Transverse colon (tissue), 4 donors: Measurements from ENCODE around the gene MRRF. TPM values are rescaled to one million over a fixed set of nuclear protein-coding genes. Genes with fewer than 3 reads are reported as not detected.

Experiments
- DNase-seq: peaks from one replicate; pipeline ENCODE4 v3.0.0-alpha.2; 2019
- H3K27ac ChIP-seq, 4 donors: fragments of 200-600 bp; sonication (generic); 2 replicates each; pipeline ENCODE4 v1.5.1; 2016 to 2018; ENCODE audit warnings: inconsistent platforms in 4 of 4
- H3K27me3 ChIP-seq: fragments of 200-600 bp; sonication (generic); 2 replicates; pipeline ENCODE4 v1.5.1; 2017; ENCODE audit warnings: inconsistent platforms
- H3K36me3 ChIP-seq, 4 donors: fragments of 200-600 bp; sonication (generic); 2 replicates each; pipeline ENCODE4 v1.5.1; 2017 to 2019; ENCODE audit warnings: inconsistent platforms in 4 of 4
- H3K4me1 ChIP-seq, 4 donors: fragments of 200-600 bp; sonication (generic); 2 replicates each; pipeline ENCODE4 v1.5.1; 2017 to 2020; ENCODE audit warnings: inconsistent platforms in 4 of 4
- H3K4me3 ChIP-seq, 4 donors: fragments of 200-600 bp; sonication (generic); 1 replicate in 1 of 4; 2 replicates in 3 of 4; pipeline versions ENCODE4 v1.5.1 to v1.6.1; 2017 to 2019; ENCODE audit warnings: inconsistent platforms in 4 of 4
- H3K9me3 ChIP-seq, 2 donors: fragments of 200-600 bp; sonication (generic); 2 replicates each; pipeline ENCODE4 v1.5.1; 2017 to 2019; ENCODE audit warnings: inconsistent platforms in 2 of 2
- EP300 ChIP-seq: sonication (generic); formaldehyde crosslinking; IDR thresholded peaks from one replicate; pipeline ENCODE4 v1.6.1; 2017; ENCODE audit warnings: antibody characterized with exemption, low read depth
- POLR2A ChIP-seq: fragments of 450-650 bp; IDR thresholded peaks from one replicate; pipeline ENCODE4 v1.6.1; 2016; ENCODE audit warnings: antibody characterized with exemption, mild to moderate bottlenecking, moderate library complexity
- POLR2AphosphoS5 ChIP-seq, 3 donors: sonication (generic); formaldehyde crosslinking; IDR thresholded peaks; one replicate each; pipeline ENCODE4 v1.6.1; 2016; ENCODE audit warnings: antibody characterized with exemption in 3 of 3
- WGBS, 2 donors: methylation state at CpG; one replicate each; pipeline ENCODE4 v1.1.5; 2018; ENCODE audit warnings: low coverage in 1 of 2; 5-methylcytosine and 5-hydroxymethylcytosine counted together
- in situ Hi-C, 4 donors: fragments of 200-750 bp; cut with MboI; loops; one replicate each; pipeline versions ENCODE4 v1.15.0 to v1.15.1; 2017; ENCODE audit warnings: low sequenced_read_pairs in 3 of 4, low pct_ligation_motif_present in 1 of 4, low pct_unique_long_range_greater_than_20kb in 1 of 4
- intact Hi-C: fragments of 100-400 bp; cut with DNase I; formaldehyde crosslinking; loops from one replicate; pipeline ENCODE4 v1.15.1; 2023; ENCODE audit warnings: low total_unique reads
- total RNA-seq, 4 donors: library from RNA; depleted of rRNA; stranded (reverse); fragments of >200 nt; gene quantifications; one replicate each; pipeline ENCODE4 v1.1.0, GENCODE V29; 2016
- TF ChIP-seq, protein P1 (sequence below), 5 experiments: fragments of 200-600 bp in 3 of 5; fragments of 450-650 bp in 2 of 5; sonication (generic) in 3 of 5; IDR thresholded peaks; 1 replicate in 2 of 5; 2 replicates in 3 of 5; pipeline ENCODE4 v1.5.1; 2016 to 2017; ENCODE audit warnings: antibody characterized with exemption in 5 of 5, inconsistent platforms in 3 of 5, mild to moderate bottlenecking in 2 of 5, moderate library complexity in 1 of 5

The MRRF gene
- total RNA-seq, 4 donors from 2014 or later: 46.0 to 142 (median 53.6) TPM

DNA sequence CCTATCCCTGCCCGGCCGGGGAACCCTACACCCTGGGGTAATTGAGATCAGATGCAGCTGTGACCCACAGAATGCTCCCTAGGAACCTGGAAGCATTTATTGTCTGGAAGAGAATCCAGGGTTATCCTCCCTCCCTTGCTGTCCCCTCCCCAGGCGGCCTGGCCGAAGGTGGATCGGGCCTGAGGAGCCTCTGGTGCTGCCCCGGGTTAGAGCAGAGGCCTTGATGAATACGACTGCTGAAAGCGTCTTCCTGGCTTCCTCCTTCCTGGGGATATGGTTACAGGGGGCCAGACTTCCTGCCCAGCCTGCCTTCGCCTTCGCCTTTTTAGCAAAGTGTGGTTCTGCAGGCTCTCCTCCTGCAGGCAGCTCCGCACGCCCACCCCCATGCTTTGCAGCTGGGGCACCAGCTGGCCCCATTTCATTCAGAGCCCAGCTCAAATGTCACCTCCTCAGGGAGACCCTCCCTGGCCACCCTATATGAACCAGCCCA lies 83.7 kb downstream of the MRRF start:
- H3K27ac ChIP-seq: peak overlapping the region in 2 of 4 donors; percentile 16 to 80

DNA sequence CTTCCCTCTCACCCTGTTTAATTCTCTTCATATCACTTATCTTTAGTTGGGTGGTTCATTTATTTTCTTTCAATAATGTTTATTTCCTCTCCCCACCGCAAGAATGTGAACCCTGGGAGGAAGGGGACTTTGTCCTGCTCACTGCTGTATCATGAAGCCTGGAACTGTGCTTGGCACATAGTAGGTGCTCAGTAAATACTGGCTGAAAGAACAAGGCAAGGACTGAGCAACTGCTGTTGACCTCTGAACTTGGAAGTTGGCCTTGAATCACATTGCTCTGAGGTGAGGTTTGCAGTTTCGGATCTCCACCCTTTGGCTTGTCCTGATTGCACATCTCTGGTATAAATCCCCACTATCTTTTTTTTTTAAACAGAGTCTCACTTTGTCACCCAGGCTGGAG lies 84.1 kb downstream of the MRRF start:
- no peak overlapping the region for H3K27ac ChIP-seq
- no peak for TF ChIP-seq EP300
- no peak for TF ChIP-seq POLR2AphosphoS5 (IDR thresholded peaks at IDR 0.05)
- TF ChIP-seq, protein P1, sequence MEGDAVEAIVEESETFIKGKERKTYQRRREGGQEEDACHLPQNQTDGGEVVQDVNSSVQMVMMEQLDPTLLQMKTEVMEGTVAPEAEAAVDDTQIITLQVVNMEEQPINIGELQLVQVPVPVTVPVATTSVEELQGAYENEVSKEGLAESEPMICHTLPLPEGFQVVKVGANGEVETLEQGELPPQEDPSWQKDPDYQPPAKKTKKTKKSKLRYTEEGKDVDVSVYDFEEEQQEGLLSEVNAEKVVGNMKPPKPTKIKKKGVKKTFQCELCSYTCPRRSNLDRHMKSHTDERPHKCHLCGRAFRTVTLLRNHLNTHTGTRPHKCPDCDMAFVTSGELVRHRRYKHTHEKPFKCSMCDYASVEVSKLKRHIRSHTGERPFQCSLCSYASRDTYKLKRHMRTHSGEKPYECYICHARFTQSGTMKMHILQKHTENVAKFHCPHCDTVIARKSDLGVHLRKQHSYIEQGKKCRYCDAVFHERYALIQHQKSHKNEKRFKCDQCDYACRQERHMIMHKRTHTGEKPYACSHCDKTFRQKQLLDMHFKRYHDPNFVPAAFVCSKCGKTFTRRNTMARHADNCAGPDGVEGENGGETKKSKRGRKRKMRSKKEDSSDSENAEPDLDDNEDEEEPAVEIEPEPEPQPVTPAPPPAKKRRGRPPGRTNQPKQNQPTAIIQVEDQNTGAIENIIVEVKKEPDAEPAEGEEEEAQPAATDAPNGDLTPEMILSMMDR (IDR thresholded peaks at IDR 0.05): no peak
- TF ChIP-seq POLR2A: no peak
- in situ Hi-C loops: loop anchor here in 2 of 4 donors (10.0 kb wide), 2 partner anchors 106 to 224 kb away; no protein-coding TSS in a partner anchor
- no peaks in the 10 kb centered on the region for H3K36me3 ChIP-seq
- peaks cover 8 to 21% (median 17%) of the 10 kb centered on the region in 4 donors for H3K4me1 ChIP-seq
- intact Hi-C loops: loop anchor here (1.0 to 5.0 kb wide), 2 partner anchors 223 to 1651 kb away; no protein-coding TSS in a partner anchor
- no peak overlapping the region for H3K4me3 ChIP-seq
- no peaks in the 10 kb centered on the region for H3K27me3 ChIP-seq
- DNase-seq: no peak
- 59 to 63% methylated on average over 1 to 2 of the region's 2 CpGs for WGBS, 2 donors
- no peaks in the 10 kb centered on the region for H3K9me3 ChIP-seq

More for the DNA sequence above, 83.7 kb downstream of the MRRF start:
- Histone ChIP-seq H3K27me3 (no peaks in the 10 kb centered on the region), H3K4me3 (no peak overlapping the region), H3K36me3 (no peaks in the 10 kb centered on the region), H3K4me1 (peaks cover 8 to 21% (median 17%) of the 10 kb centered on the region in 4 donors), H3K9me3 (no peaks in the 10 kb centered on the region)
- in situ Hi-C loops: loop anchor here in 2 of 4 donors (10.0 kb wide), 2 partner anchors 106 to 224 kb away; no protein-coding TSS in a partner anchor
- TF ChIP-seq, protein P1 (IDR thresholded peaks at IDR 0.05): no peak
- TF ChIP-seq POLR2AphosphoS5 (IDR thresholded peaks at IDR 0.05) (no peak), EP300 (no peak), POLR2A (no peak)
- DNase-seq: no peak
- 74% methylated on average over 12 of the region's 12 CpGs; no CpG with 5 or more reads in 1 of the 2 donors for WGBS, 2 donors
- intact Hi-C loops: loop anchor here (1.0 to 5.0 kb wide), 2 partner anchors 223 to 1651 kb away; no protein-coding TSS in a partner anchor

DNA sequence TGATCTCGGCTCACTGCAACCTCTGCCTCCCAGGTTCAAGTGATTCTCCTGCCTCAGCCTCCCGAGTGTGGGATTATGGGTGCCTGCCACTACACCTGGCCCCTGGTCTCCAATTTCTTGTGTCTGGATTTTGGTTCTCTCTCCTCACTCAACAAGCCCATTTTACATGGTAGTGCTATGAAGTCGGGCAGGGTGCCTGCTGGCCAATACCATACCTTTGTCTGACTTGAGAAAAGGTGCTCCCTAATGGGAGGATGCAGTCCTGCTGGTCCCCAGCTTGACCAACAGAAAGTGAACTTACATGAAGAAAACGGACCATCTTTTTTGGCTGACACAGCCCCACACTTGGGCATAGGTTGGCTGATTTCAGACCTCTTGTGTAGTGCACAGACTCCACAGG lies 84.5 kb downstream of the MRRF start:
- no peak overlapping the region for H3K4me3 ChIP-seq
- no peaks in the 10 kb centered on the region for H3K27me3 ChIP-seq
- in situ Hi-C loops (loop anchor here in 2 of 4 donors (10.0 kb wide), 2 partner anchors 106 to 224 kb away; no protein-coding TSS in a partner anchor), intact Hi-C loops (loop anchor here (5.0 kb wide), 1 partner anchor 1652 kb away; no protein-coding TSS in a partner anchor)
- DNase-seq: no peak
- H3K36me3 ChIP-seq: no peaks in the 10 kb centered on the region
- TF ChIP-seq POLR2AphosphoS5 (IDR thresholded peaks at IDR 0.05) (no peak), EP300 (no peak), POLR2A (no peak)
- TF ChIP-seq, protein P1 (IDR thresholded peaks at IDR 0.05): no peak
- H3K4me1 ChIP-seq: peaks cover 8 to 21% (median 17%) of the 10 kb centered on the region in 4 donors
- H3K27ac ChIP-seq: no peak overlapping the region
- 78 to 86% methylated on average over 2 to 4 of the region's 4 CpGs for WGBS, 2 donors
- H3K9me3 ChIP-seq: no peaks in the 10 kb centered on the region

DNA sequence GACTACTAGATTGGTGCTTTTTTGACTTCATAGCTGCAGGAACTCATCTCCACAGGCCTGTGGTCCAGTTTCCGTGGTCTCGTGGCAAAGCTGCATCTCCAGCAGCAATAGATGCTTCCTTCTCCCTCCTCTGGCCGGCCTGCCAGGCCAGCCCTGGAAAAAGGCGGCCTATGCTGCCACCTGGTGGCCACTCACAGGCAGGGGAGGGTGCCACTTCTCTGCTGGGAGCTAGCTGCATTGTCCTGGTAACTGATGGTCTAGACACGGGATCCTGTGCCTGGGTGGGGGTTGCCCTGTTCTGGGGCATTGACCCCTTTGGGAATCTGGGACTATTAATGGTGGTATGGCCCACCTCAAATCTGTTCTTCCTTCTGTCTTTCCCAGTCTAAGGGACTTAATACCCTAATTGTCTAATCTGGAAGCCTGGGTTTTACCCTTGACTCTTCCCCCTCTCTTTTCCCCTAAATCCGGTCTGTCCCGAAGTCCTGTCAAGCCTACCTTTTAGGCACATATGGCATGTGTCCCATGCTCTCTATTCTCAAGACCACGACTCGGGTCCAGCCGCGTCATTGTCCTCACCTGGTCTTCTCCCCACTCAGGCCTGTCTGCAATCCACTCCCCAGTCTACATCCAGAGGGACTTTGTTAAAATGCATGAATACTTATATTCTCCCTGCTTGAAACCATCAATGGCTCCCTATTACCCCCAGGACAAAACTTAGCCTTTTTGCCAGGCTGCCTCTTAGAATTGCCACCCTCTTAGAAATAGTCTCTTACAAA lies 86.1 kb downstream of the MRRF start:
- Histone ChIP-seq H3K4me3 (no peak overlapping the region), H3K36me3 (no peaks in the 10 kb centered on the region), H3K27me3 (no peaks in the 10 kb centered on the region), H3K27ac (no peak overlapping the region), H3K9me3 (no peaks in the 10 kb centered on the region), H3K4me1 (peaks cover 8 to 21% (median 17%) of the 10 kb centered on the region in 4 donors)
- intact Hi-C loops (no loop called here), in situ Hi-C loops (loop anchor here in 3 of 4 donors (5.0 to 10.0 kb wide), 2 partner anchors 226 to 228 kb away; no protein-coding TSS in a partner anchor)
- TF ChIP-seq POLR2A: no peak
- no peak for TF ChIP-seq EP300
- TF ChIP-seq POLR2AphosphoS5 (IDR thresholded peaks at IDR 0.05): no peak
- TF ChIP-seq, protein P1 (IDR thresholded peaks at IDR 0.05): peak; percentile 91 to 98 (median 96)
- peak; percentile 85 for DNase-seq
- WGBS, 2 donors: 37 to 71% methylated on average over 6 to 11 of the region's 11 CpGs
